HG03064 (cell line): ENCODE data around the gene RRH.
"Not testable (repeated sequence)": the region's sequence is repeated elsewhere in the genome, so short reads cannot be mapped to it uniquely, and the experiment has no call there.

Experiments
- ATAC-seq: cut with Tn5 transposase; IDR thresholded peaks from one replicate; pipeline ENCODE4 v1.9.1; 2021; ENCODE audit warnings: low read depth; ENCODE audit not compliant: unreplicated experiment

Gene RRH

GRCh38 chr4:109827672-109828071 is at the start of gene RRH:
RRH (plus strand) TSS chr4:109827972; CDS start chr4:109828028, 56 bp downstream.
- no peak for ATAC-seq

- ATAC-seq = not testable (repeated sequence)
These were observed 45.7 kb upstream of the RRH start for GRCh38 chr4:109782092-109782491.

- no peak for ATAC-seq
These were observed 40.9 kb upstream of the RRH start for GRCh38 chr4:109786846-109787245.

GRCh38 chr4:109787807-109788206 is 40.0 kb upstream of the RRH start:
- ATAC-seq = no peak

- ATAC-seq = no peak
These were observed 32.7 kb upstream of the RRH start for GRCh38 chr4:109795059-109795458.

- ATAC-seq = no peak
These were observed 28.9 kb upstream of the RRH start for GRCh38 chr4:109798866-109799265.

GRCh38 chr4:109801099-109801789 is 26.5 kb upstream of the RRH start:
- no peak for ATAC-seq

GRCh38 chr4:109801895-109802319 is 25.9 kb upstream of the RRH start, which contains the start of gene CFI:
CFI (minus strand) TSS chr4:109801999; CDS start chr4:109801971, 28 bp downstream.
- no peak for ATAC-seq

GRCh38 chr4:109803924-109804571 is 23.7 kb upstream of the RRH start:
- ATAC-seq = no peak

- ATAC-seq = no peak
These were observed 18.1 kb upstream of the RRH start for GRCh38 chr4:109809655-109810054.

GRCh38 chr4:109810552-109811387 is 17.0 kb upstream of the RRH start:
- no peak for ATAC-seq

GRCh38 chr4:109811707-109812106 is 16.1 kb upstream of the RRH start:
- no peak for ATAC-seq

- ATAC-seq = peak; percentile 99
These were observed 12.4 kb upstream of the RRH start, which contains the start of gene GAR1 for GRCh38 chr4:109815151-109816081. GAR1 (plus strand) TSS chr4:109815762; CDS start chr4:109816165, 403 bp downstream.

- no peak for ATAC-seq
These were observed 11.7 kb upstream of the RRH start for GRCh38 chr4:109816082-109816442.

- no peak for ATAC-seq
These were observed 10.9 kb upstream of the RRH start for GRCh38 chr4:109816894-109817293.

- no peak for ATAC-seq
These were observed 9.5 kb upstream of the RRH start for GRCh38 chr4:109818268-109818667.

- ATAC-seq = no peak
These were observed 7.2 kb upstream of the RRH start for GRCh38 chr4:109820563-109820962.

GRCh38 chr4:109821185-109821584 is 6.6 kb upstream of the RRH start:
- no peak for ATAC-seq

GRCh38 chr4:109826719-109827118 is 1.1 kb upstream of the RRH start:
- no peak for ATAC-seq

- ATAC-seq = no peak
These were observed 6.0 kb downstream of the RRH start for GRCh38 chr4:109833756-109834155.
